Measurements from ENCODE around the gene ATP8B1. TPM values are rescaled to one million over a fixed set of nuclear protein-coding genes. Genes with fewer than 3 reads are reported as not detected.

The ATP8B1 gene
- total and polyA plus RNA-seq, 8 donors, result 16.4 to 26.6 (median 19.1) TPM

DNA sequence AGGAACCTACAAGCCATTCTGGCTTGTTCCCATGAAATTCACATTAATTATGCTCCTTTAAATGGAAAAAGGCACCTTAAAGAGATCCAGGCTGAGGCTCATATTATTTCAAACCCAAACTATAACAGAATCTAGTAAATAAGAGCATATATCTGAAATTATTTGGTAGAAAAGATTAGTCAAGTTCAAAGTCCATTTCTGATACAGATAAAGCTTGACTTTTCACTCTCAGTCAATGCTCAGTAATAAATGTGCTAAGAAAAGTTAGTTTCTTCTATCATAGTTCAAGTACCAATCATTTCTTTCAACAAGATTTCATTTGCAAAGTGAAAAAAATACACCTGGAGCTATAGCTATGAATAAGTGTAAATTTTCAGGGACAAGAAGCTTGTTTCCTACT is 119.6 kb downstream of the ATP8B1 start:
- Histone ChIP-seq H3K27ac (no peak overlapping the region), H3K27me3 (no peaks in the 10 kb centered on the region), H3K9me3 (no peaks in the 10 kb centered on the region), H3K36me3 (peaks cover 0 to 54% of the 10 kb centered on the region in 2 donors), H3K4me1 (no peaks in the 10 kb centered on the region), H3K4me3 (no peak overlapping the region)
- DNase-seq (no peak), ATAC-seq (no peak)
- intact Hi-C loops (cut with DNase I), result no loop called here
- TF ChIP-seq, protein P1, sequence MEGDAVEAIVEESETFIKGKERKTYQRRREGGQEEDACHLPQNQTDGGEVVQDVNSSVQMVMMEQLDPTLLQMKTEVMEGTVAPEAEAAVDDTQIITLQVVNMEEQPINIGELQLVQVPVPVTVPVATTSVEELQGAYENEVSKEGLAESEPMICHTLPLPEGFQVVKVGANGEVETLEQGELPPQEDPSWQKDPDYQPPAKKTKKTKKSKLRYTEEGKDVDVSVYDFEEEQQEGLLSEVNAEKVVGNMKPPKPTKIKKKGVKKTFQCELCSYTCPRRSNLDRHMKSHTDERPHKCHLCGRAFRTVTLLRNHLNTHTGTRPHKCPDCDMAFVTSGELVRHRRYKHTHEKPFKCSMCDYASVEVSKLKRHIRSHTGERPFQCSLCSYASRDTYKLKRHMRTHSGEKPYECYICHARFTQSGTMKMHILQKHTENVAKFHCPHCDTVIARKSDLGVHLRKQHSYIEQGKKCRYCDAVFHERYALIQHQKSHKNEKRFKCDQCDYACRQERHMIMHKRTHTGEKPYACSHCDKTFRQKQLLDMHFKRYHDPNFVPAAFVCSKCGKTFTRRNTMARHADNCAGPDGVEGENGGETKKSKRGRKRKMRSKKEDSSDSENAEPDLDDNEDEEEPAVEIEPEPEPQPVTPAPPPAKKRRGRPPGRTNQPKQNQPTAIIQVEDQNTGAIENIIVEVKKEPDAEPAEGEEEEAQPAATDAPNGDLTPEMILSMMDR (IDR thresholded peaks at IDR 0.05), result no peak

DNA sequence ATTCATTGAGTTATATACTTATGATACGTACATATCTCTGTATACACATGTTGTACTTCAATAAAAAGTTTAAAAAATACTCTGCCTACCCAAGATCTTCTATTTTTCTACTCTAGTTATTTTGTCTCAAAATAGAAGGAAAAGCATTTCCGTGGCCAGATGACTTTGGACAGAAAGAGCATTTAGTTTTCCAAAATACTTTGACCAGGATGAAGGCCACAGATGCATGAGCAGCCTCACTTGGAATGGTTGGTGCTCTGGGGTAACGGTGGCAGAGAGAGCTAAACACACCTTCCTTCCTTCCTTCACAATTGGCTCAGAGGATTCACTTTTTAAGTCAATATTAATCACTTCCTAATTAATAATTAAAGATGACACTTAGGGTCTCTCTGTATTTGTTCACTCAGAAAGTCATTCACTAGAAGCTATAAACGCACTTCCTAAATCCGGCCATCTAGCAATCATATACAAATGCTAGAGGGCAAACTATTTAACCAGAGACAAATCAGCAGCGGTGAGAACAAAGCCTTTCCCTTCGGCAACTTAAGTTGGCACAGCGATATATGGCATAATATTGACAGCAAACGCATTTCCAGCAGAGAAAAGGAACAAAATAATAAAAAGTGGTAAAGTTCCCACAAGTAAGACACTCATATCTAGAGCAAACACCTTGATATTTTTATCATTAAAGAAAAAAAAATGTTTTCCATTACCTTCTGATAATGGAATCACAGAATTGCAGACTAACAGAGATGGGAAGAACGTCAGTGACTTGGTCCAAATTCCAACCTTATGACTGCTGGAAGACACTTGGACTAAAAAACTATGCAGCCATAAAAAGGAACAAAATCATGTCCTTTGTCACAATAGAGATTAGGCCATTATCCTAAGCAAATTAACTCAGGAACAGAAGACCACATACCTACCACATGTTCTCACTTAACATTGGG is 125.6 kb downstream of the ATP8B1 start:
- Histone ChIP-seq H3K9me3 (peaks cover 0 to 9% of the 10 kb centered on the region in 2 donors), H3K27ac (no peak overlapping the region), H3K4me3 (no peak overlapping the region), H3K36me3 (peaks cover 0 to 30% of the 10 kb centered on the region in 2 donors), H3K27me3 (no peaks in the 10 kb centered on the region), H3K4me1 (no peaks in the 10 kb centered on the region)
- TF ChIP-seq, protein P1 (IDR thresholded peaks at IDR 0.05), result no peak
- DNase-seq, result no peak
- intact Hi-C loops (cut with DNase I), result no loop called here
- no peak for ATAC-seq

DNA sequence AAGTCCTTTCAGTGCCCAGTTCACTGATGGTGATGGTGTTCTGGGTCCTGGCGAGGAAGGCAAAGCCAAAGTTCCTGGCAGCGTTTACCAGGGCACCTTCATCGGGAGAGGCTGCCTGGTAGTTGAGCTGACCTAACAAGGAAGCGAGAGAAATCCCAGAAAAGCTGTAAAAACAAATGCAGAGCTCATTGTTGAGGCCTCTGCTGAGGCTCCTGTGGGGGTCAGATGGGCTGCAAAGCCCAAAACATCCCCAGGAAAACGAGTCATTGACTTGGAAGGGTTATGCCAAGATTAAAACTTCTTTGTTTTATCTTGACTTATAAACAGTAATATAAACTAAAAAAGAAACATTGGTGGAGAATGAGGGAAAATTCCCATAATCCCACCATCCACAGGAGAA is 128.2 kb downstream of the ATP8B1 start:
- intact Hi-C loops (cut with DNase I), result no loop called here
- H3K27ac ChIP-seq, result no peak overlapping the region
- H3K27me3 ChIP-seq, result no peaks in the 10 kb centered on the region

DNA sequence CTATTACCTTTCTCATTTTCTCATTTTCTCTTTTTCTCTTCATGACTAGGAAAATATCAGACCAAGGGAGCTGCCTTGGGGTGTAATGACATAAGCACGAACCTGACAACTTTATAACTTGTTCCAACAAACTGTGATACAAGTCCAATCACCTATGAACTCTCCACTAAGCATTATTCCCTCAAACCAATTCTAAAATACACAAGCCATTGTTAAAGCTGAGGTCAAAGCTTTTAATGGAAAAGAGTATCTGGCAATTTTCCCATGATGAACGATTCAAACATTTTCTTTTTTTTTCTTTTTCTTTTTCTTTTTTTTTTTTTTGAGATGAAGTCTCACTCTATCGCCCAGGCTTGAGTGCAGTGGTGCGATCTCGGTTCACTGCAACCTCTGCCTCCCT is 133.1 kb downstream of the ATP8B1 start:
- intact Hi-C loops (cut with DNase I), result no loop called here
- no peak overlapping the region for H3K4me3 ChIP-seq
- DNase-seq, result no peak
- peaks cover 0 to 38% of the 10 kb centered on the region in 2 donors for H3K4me1 ChIP-seq
- ATAC-seq, result no peak
- H3K27me3 ChIP-seq, result no peaks in the 10 kb centered on the region
- peaks cover 0 to 12% of the 10 kb centered on the region in 2 donors for H3K9me3 ChIP-seq
- H3K27ac ChIP-seq, result no peak overlapping the region
- TF ChIP-seq, protein P1 (IDR thresholded peaks at IDR 0.05), result no peak
- H3K36me3 ChIP-seq, result peaks cover 0 to 14% of the 10 kb centered on the region in 2 donors

More for the DNA sequence above, 128.2 kb downstream of the ATP8B1 start:
- TF ChIP-seq, protein P1 (IDR thresholded peaks at IDR 0.05), result no peak
- Histone ChIP-seq H3K4me1 (no peaks in the 10 kb centered on the region), H3K9me3 (peaks cover 0 to 12% of the 10 kb centered on the region in 2 donors), H3K36me3 (peaks cover 0 to 14% of the 10 kb centered on the region in 2 donors), H3K4me3 (no peak overlapping the region)
- DNase-seq (no peak), ATAC-seq (no peak)

DNA sequence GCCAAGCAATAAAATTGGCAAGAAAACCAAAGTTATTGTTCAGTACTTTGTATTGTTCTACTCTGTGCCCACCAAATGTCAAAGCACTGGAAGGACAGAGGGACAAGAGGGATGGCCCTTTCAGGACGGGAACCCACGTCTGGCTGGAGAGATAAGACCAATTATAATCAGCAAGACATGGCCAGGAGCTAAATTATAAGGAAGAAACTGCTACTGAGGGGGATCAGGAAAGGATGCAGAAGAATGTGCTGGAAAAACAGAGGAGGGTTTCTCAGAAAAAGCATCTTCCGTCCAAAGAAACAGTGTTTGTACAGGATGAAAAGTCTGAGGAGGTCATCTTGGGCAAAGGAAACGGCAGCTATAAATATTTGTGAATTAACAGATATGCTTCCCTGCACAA is 135.1 kb downstream of the ATP8B1 start:
- no peaks in the 10 kb centered on the region for H3K27me3 ChIP-seq
- H3K27ac ChIP-seq, result peak overlapping the region in 1 of 2 donors; percentile 18
- no peak overlapping the region for H3K4me3 ChIP-seq
- DNase-seq, result no peak
- TF ChIP-seq, protein P1 (IDR thresholded peaks at IDR 0.05), result no peak
- peaks cover 0 to 5% of the 10 kb centered on the region in 2 donors for H3K9me3 ChIP-seq
- H3K4me1 ChIP-seq, result peaks cover 0 to 46% of the 10 kb centered on the region in 2 donors
- peaks cover 0 to 8% of the 10 kb centered on the region in 2 donors for H3K36me3 ChIP-seq
- intact Hi-C loops (cut with DNase I), result no loop called here
- ATAC-seq, result no peak

Data from left lung (tissue), 10 donors.